ENCODE results near the gene H2BK1.
A peak's percentile ranks its signal among the peaks of the same experiment; 100 is the strongest.

H2BK1 gene

DNA sequence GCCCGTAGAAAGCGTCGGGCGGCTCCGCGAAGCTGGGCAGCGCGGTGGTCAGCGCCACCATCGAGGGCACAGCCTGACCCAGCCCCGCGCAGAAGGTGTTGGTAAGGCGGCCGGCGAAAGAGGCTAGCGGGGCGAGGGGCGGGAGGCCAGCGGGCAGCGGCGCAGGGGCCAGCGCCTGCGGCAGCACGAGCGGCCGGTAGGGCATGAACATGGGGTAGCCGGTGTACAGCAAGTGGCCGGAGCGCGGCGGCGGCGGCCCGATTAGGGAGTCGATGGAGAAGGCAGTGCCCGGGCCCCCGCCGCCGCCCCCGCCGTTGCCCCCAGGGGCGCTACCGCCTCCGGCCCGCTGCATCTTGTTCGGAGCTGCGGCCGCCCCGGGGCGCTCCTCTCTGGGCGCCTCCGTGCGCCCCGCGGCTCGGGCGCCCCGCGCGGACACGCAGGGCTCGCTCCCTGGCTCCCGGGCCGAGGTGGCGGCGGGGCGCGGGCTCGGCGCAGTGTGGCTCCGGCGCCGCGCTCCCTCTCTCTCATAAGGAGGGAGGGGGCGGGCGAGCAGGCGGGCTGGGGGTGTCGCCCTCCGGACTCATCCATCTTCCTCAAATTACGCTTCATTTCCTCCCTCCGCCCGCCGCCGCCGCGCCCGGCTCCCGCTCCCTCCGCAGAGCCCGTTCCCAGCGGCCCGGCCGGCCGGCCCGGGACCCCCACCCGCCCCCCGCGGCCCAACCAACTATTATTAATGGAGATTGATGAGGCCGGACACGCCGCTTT, 42.9 kb downstream of the H2BK1 start, which contains the start of gene GBX1:
Gene GBX1 (minus strand): TSS at position 498 of the 765 bp plus-strand sequence. CDS start 146 bp downstream, at position 352.
- Mint-ChIP-seq H3K9me3 (no peaks in the 10 kb centered on the region), H3K27ac (no peak within 1 kb of the TSS), H3K4me3 (peak within 1 kb of the TSS; percentile 46), H3K4me1 (peaks cover 8% of the 10 kb centered on the region), H3K36me3 (no peaks in the 10 kb centered on the region), H3K27me3 (peaks cover 46% of the 10 kb centered on the region)
- peak; percentile 34 for DNase-seq
- CTCF ChIA-PET = interaction anchor here (0.7 to 3.5 kb wide), 9 partner anchors 7 to 137 kb away, joined by 3 to 19 read pairs (median 3); no protein-coding TSS in a partner anchor

DNA sequence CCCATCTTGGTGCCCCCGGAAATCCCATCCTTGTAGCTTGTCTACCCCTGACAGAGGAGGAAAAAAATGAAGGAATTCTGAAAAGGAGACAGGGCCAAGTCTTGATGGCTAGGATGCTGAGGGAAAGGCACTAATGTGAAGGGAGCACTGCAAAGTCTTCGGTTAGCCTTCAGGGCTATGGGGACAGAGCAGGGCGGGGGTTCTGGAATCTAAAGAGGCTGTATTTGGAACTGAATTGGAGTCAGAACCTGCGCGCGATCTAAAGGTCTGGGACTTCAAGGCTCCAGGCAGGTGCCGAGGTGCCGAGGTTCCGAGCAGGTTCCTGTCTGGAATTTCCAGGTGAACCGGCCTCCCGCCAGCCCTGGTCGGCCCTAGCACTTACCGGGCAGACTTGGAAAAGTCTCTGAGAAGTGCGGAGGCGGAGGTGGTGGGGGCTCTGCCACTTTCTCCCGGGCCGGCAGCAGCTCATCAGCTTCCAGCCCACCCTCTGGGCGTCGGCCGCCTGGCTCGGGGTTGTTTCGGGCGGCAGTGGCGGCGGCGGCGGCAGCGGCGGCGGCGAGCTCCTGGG, 43.6 kb downstream of the H2BK1 start:
- Mint-ChIP-seq H3K4me3 (peak overlapping the region; percentile 22), H3K27me3 (peaks cover 40% of the 10 kb centered on the region), H3K27ac (no peak overlapping the region), H3K9me3 (no peaks in the 10 kb centered on the region), H3K4me1 (peaks cover 7% of the 10 kb centered on the region), H3K36me3 (no peaks in the 10 kb centered on the region)
- DNase-seq = no peak
- CTCF ChIA-PET = interaction anchor here (0.7 to 3.5 kb wide), 6 partner anchors 9 to 85 kb away, joined by 3 to 15 read pairs (median 3); no protein-coding TSS in a partner anchor

GRCh38 chr7:151161757-151162156, 48.5 kb downstream of the H2BK1 start:
- Mint-ChIP-seq H3K27me3 (peaks cover 17% of the 10 kb centered on the region), H3K36me3 (no peaks in the 10 kb centered on the region), H3K4me1 (peaks cover 3% of the 10 kb centered on the region), H3K27ac (no peak overlapping the region), H3K4me3 (no peak overlapping the region), H3K9me3 (no peaks in the 10 kb centered on the region)
- no peak for DNase-seq
- CTCF ChIA-PET = interaction anchor here (1.0 to 1.1 kb wide), 2 partner anchors 81 to 83 kb away, joined by 3 to 4 read pairs; no protein-coding TSS in a partner anchor
